HepG2 (cell line): ENCODE results near the gene PTMA. TPM values are rescaled to one million over a fixed set of nuclear protein-coding genes. Genes with fewer than 3 reads are reported as not detected.
A peak's percentile ranks its signal among the peaks of the same experiment; 100 is the strongest.

Source experiments
- ATRX ChIP-seq: sonication (generic); formaldehyde crosslinking; IDR thresholded peaks from 2 replicates; pipeline ENCODE4 v1.4.0; 2020; ENCODE audit warnings: missing genetic modification reagents, borderline replicate concordance
- BRF2 ChIP-seq: sonication (generic); formaldehyde crosslinking; IDR thresholded peaks from 2 replicates; pipeline ENCODE4 v1.8.1; 2022; ENCODE audit warnings: mild to moderate bottlenecking, missing genetic modification reagents
- HNF4A ChIP-seq: sonication (generic); formaldehyde crosslinking; IDR thresholded peaks from 2 replicates; pipeline ENCODE4 v1.4.0; 2020; ENCODE audit warnings: missing genetic modification reagents
- HNRNPLL ChIP-seq: fragments of 200-400 bp; formaldehyde crosslinking; IDR thresholded peaks from 2 replicates; pipeline ENCODE4 v1.6.1; 2017; ENCODE audit warnings: mild to moderate bottlenecking, low read depth, low read length; ENCODE audit not compliant: poor library complexity, severe bottlenecking
- MYNN ChIP-seq: sonication (generic); formaldehyde crosslinking; IDR thresholded peaks from 2 replicates; pipeline ENCODE4 v1.4.0; 2020; ENCODE audit warnings: mild to moderate bottlenecking, low read depth, missing genetic modification reagents
- SCMH1 ChIP-seq: sonication (generic); formaldehyde crosslinking; IDR thresholded peaks from 2 replicates; pipeline ENCODE4 v1.9.0; 2021; ENCODE audit warnings: missing genetic modification reagents, mild to moderate bottlenecking, borderline replicate concordance
- SNAI1 ChIP-seq: sonication (generic); formaldehyde crosslinking; IDR thresholded peaks from 2 replicates; pipeline ENCODE4 v1.5.0; 2020; ENCODE audit warnings: mild to moderate bottlenecking, missing genetic modification reagents, borderline replicate concordance
- TAF15 ChIP-seq: fragments of 200-400 bp; formaldehyde crosslinking; IDR thresholded peaks from one replicate; pipeline ENCODE4 v1.6.1; 2018; ENCODE audit warnings: mild to moderate bottlenecking, low read depth, low read length; ENCODE audit not compliant: poor library complexity, severe bottlenecking
- TCF7 ChIP-seq: sonication (generic); IDR thresholded peaks from 2 replicates; pipeline ENCODE4 v1.6.1; 2016; ENCODE audit warnings: antibody characterized with exemption, low read depth
- ZFP41 ChIP-seq: sonication (generic); formaldehyde crosslinking; IDR thresholded peaks from 2 replicates; pipeline ENCODE4 v1.4.0; 2020; ENCODE audit warnings: mild to moderate bottlenecking, missing genetic modification reagents, borderline replicate concordance
- ZFP82 ChIP-seq: sonication (generic); formaldehyde crosslinking; IDR thresholded peaks from 2 replicates; pipeline ENCODE4 v1.5.1; 2020; ENCODE audit warnings: mild to moderate bottlenecking, missing genetic modification reagents, borderline replicate concordance
- ZFYVE20 ChIP-seq: sonication (generic); formaldehyde crosslinking; IDR thresholded peaks from 2 replicates; pipeline ENCODE4 v1.8.0; 2023; ENCODE audit warnings: low read depth, mild to moderate bottlenecking, moderate library complexity, missing genetic modification reagents, borderline replicate concordance
- ZNF205 ChIP-seq: IDR thresholded peaks from 2 replicates; pipeline ENCODE4 v1.6.1; 2018; ENCODE audit warnings: missing biosample characterization, missing genetic modification reagents
- ZNF407 ChIP-seq: sonication (generic); formaldehyde crosslinking; IDR thresholded peaks from one replicate; pipeline ENCODE4 v1.5.1; 2020; ENCODE audit warnings: mild to moderate bottlenecking, missing genetic modification reagents; ENCODE audit errors: not compliant biosample characterization
- ZNF639 ChIP-seq: conservative IDR thresholded peaks from 2 replicates; pipeline ENCODE4 v1.6.1; 2018; ENCODE audit warnings: missing genetic modification reagents
- ZNF800 ChIP-seq: sonication (generic); formaldehyde crosslinking; IDR thresholded peaks from 2 replicates; pipeline ENCODE4 v1.4.0; 2020; ENCODE audit warnings: missing genetic modification reagents
- polyA plus RNA-seq, 8 experiments: library from polyadenylated mRNA; depleted of rRNA in 3 of 8; stranded (reverse) in 7 of 8; unstranded in 1 of 8; fragments of >200 nt; fragmentation: Illumina TruSeq in 4 of 8; extraction: Trizol in 4 of 8; gene quantifications; 2 replicates each; pipeline versions ENCODE4 v1.2.1 to v1.2.3, GENCODE V29; 2011 to 2016; ENCODE audit warnings: low read depth in 4 of 8, missing spikeins in 1 of 8, mixed read lengths in 1 of 8; ENCODE audit not compliant: insufficient read depth in 1 of 8
- total RNA-seq, 5 experiments: library from RNA; depleted of rRNA; stranded (reverse); fragments of >200 nt; fragmentation: Illumina TruSeq; extraction: Trizol; gene quantifications; 2 replicates each; pipeline ENCODE4 v1.2.3, GENCODE V29; 2016; ENCODE audit warnings: low read depth in 1 of 5

PTMA gene
- total and polyA plus RNA-seq, 2 of the 13 experiments (the other 11 are each of a cell fraction or from before 2014, with no cell fraction given), result 190 to 1,086 TPM

- TF ChIP-seq BRF2 (CRISPR knock-in tag), result no peak
- TF ChIP-seq SCMH1 (CRISPR knock-in tag), result no peak
- 0 out of 2 replicates have a peak, but pooled peaks have one; percentile 22 for TF ChIP-seq ZFP82 (CRISPR knock-in tag)
- no peak for TF ChIP-seq ZNF639 (CRISPR knock-in tag)
- TF ChIP-seq ZNF407 (CRISPR knock-in tag), result no peak
- peak; percentile 64 for TF ChIP-seq TAF15
- no peak for TF ChIP-seq HNRNPLL
- no peak for TF ChIP-seq HNF4A (CRISPR knock-in tag)
- no peak for TF ChIP-seq ZNF205 (CRISPR knock-in tag)
- no peak for TF ChIP-seq ZFYVE20 (CRISPR knock-in tag)
- no peak for TF ChIP-seq ATRX (CRISPR knock-in tag)
- no peak for TF ChIP-seq TCF7
- TF ChIP-seq MYNN (CRISPR knock-in tag), result no peak
- TF ChIP-seq ZFP41, result no peak
- no peak for TF ChIP-seq ZNF800 (CRISPR knock-in tag)
- no peak for TF ChIP-seq SNAI1 (CRISPR knock-in tag)
These were observed 33.6 kb upstream of the PTMA start (continued) for GRCh38 chr2:231674587-231675338.
